Stimulated activated CD4-positive, alpha-beta T cell treated with anti-CD3 and anti-CD28 coated beads, Interleukin-12 subunit alpha, Interleukin-12 subunit beta, amount 100 ng/mL, for 24 hours (primary cell): ENCODE data around the gene SLC12A6.
"Not testable (repeated sequence)": the region's sequence is repeated elsewhere in the genome, so short reads cannot be mapped to it uniquely, and the experiment has no call there.

Source experiments
- DNase-seq, 2 experiments: peaks; one replicate each; pipeline ENCODE4 v3.0.0-alpha.2; 2020; ENCODE audit warnings: low read depth in 2 of 2

The SLC12A6 gene

DNA sequence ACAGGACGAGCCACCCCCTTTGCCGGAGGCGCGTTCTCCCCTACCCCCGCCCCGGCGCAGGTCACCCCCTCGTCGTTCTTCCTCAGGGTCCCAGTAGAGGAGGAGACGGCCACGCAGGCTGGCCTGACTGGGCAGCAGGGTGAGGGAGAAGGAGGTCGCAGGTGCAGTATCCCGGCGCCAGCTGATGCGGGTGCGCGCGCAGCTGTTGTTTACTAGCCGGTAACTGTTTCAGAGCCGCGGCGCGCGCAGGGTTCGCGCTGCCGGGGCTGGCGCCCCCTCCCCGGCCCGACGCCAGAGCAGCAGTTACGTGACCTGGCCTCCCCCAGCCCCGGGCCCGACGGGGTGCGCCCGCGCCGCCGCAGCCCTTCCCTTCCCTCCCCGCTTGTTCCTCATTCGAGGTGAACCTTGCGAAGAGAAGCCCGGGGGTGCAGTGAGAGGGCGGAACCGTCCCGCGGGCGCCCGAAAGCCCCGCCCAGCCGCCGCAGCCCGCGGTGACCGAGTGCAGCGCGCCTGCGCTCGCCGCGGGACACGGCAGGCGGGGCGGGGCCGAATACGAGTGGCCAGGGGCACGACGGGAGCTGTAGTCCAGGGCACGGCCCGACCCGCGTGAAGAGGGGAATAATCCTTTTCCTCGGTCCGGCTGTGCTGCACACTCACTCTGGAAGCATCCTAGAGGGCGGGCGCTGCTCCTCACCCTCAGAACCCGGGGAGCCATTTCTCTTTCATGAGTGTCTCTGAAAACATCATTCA, at the start of gene SLC12A6:
SLC12A6 (minus strand) TSS at position 225 of the 750 bp plus-strand sequence. CDS start 1,101 bp downstream, outside the sequence.
- DNase-seq: peak; percentile 77 to 82

DNA sequence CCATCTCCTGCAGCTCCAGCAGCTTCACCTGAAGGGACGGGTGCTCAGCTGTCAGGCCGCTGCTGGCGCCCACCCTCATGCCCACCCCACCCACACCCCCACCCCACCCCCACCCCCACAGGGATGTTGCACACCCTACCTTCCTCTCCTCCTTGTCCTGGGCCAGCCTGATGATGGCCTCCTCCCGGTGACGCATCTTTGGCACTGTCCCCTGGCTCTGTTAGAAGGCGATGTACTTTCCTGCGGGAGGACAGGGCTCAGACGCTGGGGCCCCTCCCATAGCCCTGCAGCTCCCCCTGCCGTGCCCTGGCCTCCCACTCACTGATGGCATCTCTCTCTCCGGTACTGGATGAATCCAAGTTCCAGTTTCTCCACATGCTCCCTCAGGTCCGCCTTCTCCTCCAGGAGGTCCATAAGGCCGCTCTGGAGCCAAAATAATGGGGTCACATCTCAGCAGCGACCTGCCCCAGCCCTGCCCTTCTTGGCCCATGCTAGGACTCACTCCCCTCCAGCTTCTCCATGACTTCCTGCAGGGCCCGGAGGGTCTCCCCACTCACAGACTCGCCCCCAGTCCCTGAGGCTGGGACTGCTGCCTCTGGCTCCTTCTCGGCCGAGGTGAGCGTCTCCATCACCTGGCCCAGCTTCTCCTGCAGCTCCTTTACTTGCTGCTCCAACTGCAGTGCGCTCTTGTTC, 44.4 kb upstream of the SLC12A6 start:
- not testable (repeated sequence) for DNase-seq

DNA sequence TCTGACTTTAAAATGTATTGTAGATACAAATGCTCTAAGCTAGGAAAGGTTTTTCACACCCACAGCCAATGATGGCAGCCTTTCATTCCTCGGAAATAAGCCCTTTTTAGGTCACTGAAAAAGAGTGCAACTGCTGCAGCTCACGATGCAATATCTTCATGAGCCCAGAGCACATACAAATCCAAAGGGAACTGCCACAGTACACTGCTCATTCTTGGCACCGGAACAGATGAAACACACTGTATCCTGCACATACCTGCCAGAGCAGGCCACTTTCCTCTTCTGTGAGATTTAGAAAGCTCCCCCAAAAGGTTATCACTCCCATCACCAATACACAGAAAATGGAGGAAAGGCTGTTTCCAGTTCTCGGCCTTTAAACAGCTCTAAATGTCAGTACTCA, 42.9 kb upstream of the SLC12A6 start:
- not testable (repeated sequence) for DNase-seq

DNA sequence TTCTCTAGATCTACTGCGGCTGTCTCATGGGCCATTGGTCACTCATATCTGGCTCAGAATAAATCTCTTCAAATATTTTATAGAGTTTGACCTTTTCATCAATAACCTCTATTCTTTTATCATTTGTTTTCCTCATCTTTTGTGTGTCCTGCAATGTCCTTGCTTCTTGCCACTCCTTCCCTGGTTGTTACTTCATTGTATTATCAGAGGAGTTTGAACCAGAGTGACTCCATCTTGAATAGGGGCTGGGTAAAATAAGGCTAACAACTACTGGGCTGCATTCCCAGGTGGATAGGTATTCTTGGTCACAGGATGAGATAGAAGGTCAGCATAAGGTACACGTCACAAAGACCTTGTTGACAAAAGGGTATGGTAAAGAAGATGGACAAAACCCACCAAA, 39.3 kb upstream of the SLC12A6 start:
- no peak for DNase-seq

DNA sequence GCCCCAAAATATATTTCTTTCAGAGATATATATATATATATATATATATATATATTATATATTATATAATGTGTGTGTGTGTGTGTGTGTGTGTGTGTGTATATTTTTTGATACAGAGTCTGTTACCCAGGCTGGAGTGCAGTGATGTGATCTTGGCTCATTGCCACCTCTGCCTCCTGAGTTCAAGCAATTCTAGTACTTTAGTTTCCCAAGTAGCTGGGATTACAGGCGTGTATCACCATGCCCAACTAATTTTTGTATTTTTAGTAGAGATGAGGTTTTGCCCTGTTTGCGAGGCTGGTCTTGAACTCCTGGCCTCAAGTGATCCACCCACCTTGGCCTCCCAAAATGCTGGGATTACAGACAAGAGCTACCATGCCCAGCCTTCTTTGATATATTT, 38.0 kb upstream of the SLC12A6 start:
- not testable (repeated sequence) for DNase-seq

DNA sequence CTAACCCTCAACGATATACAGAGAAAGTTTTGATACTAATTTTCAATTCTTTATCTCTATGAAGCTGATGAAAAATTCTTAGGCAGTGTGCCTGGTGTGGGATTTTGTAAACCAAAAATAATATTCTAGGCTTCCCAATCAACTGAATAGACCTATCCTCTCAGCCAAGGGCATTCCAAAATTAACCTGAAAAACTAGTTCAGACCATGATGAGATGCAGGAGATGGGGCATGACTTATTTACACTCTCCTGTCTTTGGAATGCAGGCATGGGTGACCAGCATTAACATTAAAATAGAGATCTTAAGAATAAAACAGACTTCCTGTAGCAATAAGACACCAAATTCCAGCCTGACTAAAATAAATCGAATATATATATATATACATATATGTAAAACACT, 37.2 kb upstream of the SLC12A6 start:
- no peak for DNase-seq

DNA sequence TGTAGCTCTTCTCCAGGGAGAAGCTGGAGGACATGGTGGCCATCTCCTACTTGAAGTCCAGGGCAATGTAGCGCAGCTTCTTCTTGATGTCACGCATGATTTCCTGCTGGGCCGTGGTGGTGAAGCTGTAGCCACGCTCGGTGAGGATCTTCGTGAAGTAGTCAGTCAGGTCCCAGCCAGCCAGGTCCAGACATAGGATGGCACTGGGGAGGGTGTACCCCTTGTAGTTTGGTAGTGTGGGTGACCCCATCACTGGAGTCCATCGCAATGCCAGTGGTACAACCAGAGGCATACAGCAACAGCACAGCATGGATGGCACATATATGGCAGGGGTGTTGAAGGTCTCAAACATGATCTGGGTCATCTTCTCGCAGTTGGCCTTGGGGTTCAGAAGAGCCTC, 36.4 kb upstream of the SLC12A6 start:
- DNase-seq: no peak

DNA sequence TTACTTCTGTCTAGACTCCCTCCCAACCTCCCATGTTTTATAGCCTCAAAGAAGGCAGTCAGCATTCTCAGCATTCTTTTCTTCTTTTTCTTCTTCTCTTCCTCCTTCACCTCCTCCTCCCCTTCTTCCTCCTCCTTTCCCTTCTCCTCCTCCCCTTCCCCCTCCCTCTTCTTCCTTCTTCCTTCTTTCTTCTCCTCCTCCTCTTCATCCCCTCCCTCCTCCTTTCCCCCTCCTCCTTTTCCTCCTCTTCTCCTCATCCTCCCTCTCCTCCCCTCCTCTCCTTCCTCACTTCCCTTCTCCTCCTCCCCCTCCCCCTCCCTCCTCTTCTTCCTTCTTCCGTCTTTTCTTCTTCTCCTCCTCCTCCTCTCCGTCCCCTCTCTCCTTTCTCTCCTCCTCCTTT, 33.1 kb upstream of the SLC12A6 start:
- no peak for DNase-seq

DNA sequence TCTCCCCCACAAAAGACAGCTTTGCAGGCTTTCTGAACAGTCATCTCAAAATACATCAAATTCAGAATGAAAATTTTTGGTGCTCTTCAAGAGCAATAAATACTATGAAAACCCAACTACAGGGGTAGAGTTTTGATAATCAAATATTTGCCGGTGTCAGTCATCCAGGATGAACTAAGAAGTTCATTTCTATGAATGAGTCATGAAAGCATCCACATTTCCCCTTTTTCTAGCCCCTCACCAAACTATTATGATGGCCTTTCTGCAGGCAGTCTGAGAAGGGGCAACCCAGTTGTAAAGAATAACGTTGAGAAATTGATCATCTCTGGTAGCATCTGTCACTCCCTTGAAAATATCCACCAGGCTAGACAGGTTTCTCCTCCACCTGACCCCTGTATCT, 32.5 kb upstream of the SLC12A6 start:
- no peak for DNase-seq

DNA sequence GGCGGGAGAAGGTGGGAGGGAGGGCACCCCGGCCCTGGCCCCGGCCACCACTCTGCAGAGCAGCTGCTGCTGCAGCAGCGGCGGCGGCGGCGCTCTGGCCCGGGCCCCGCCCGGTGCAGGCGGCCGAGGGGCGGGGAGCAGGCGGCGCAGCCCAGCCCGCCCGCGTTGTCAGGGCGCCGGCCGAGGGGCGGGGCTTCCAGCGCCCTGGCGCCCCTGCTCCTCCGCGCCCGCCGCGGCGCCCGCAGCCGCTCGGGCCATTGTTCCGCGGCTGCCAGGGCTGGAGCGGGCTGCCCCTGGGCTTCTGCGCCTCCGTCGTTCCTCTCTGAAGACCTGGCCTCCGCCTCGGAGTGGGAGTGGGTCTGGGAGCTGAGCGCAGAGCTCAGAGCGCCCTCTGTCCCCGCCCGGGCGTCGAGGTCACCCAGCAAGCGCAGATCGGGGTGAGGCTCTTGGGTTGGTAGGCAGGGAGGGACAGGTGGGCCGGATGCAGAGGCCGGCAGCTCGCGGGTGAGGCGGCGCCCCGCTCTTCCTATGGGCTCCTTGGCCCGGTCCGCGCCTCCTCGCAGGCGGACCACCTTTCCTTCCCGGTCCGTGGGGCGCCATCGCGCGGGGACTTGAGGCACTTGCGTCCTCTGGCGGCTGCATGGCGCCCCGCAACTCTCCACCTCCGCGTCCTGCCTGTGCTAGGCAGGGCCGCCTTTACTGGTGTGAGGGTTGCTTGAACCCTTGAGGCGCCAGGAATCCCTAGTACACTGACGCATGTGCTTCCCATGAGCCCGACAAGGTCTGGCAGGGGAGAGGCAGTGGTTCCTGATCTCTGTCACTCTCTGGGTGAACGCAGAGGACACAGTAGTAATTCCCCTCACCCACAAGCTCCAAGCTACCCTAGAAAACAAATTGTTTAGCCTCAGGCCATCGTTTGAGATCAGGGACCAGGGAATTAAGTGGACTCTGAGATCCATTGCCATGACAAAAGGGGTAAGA, 29.8 kb upstream of the SLC12A6 start, which contains the start of gene LPCAT4:
LPCAT4 (minus strand) TSS at position 96 of the 981 bp plus-strand sequence. CDS start 96 bp downstream, outside the sequence.
- DNase-seq: peak; percentile 73 to 83

DNA sequence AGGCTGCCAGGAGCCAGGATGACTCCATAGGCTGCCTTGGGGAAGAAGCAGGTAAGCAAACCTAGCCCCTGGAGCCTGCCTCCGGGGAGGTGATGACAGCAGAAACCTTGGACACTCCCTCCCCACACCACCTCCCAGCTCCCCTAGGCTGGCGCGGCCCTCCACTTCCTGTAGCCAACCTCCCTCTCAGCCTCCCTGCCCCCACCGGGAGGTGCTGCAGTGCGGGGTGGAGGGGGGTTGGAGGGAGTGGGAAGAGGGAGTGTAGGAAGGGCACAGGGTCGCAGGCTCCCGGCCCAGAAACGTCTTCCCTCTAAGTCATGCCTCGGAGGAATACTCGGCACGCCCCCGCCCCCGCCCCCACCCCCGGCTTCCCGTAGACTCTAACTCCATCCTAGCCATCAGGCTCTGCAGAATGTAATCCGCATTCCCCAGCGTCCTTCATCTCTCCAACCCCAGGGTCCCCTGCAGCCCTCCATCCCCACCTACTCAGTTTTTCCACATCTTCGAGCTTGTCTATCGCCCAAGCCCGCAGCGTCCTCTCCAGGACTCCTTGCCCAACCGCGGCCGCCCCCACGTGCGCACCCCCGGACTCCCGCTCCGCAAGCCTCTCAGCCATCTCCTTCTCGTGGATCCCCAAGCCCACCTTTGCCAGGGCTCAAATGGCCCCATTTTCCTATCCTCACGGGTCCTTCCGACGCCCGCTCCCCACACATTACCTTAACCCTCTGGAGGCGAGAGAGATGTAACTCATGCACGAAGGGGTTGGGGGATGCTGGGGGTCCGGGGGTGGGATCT, 28.9 kb upstream of the SLC12A6 start:
- DNase-seq: peak in 1 of 2 experiments; percentile 56

DNA sequence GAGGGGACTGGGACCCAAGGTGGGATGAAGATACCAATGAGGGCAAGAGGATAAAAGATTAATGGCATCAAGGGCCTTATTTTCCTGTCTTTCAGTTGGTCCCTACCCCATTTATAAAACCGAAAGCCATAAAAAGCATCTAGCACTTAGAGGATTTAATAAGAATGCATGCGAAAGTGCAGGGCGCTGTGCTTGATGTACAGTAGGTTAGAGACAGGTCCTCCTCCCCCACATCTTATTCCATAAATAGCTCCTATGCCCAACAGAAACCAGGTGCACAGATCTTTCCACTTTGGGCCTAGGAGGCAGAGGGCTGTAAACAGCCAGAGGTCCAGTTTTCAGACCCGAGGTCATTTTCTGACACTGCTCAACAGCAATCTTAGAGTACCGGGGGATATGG, 28.3 kb upstream of the SLC12A6 start:
- no peak for DNase-seq

DNA sequence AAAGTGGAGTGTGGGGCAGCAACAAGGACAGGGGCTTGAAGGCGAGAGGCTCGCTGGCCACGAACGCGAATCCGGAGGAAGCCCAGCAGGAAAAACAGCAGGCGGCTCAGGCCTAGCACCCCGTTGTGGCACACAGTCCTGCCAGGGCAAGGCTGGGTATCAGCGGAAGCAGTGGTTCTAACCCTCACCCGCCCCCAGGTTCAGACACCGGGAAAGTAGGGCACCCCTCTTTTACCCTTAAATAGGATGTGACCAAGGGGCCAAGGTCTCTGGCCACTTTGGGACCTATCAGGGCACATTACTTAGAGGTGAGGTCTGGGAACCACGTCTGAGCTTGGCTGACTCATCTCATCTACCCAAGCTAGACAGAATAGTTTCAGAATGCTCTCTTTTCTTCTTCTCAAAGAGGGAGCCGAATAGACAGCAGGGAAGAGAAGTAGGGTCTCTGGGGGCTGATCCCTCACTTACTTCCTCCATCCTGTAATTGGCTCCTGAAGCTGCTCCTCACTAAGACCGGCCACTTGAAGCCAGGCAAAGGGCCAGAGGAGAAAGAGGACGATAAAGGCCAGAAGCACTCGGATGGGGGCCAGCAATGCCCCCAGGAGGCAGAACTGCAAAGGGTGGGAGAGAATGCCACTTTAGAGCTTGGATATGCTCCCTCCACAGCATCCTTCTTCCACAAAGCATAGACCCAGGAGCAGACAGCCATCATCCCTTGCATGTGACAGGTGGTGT, 27.7 kb upstream of the SLC12A6 start:
- DNase-seq: no peak

DNA sequence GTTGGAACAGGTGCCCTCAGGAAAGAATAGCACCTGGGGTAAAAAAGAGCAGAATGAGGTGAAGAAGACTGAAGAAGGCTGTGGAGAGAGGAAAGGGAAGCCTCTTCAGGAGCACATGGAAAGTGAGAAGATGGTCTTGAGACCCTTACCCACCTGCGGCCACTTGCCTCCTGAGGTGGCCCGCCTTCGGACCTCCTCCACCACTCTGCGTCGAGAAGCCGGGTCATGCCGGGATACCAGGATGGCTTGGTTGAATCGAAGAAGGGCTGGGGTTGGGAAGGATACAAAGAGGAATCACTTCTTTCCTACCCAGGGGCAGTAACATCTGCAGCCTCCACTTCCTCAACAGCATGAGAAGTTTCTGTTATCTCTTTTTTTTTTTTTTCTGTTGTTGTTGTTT, 26.5 kb upstream of the SLC12A6 start:
- DNase-seq: no peak

DNA sequence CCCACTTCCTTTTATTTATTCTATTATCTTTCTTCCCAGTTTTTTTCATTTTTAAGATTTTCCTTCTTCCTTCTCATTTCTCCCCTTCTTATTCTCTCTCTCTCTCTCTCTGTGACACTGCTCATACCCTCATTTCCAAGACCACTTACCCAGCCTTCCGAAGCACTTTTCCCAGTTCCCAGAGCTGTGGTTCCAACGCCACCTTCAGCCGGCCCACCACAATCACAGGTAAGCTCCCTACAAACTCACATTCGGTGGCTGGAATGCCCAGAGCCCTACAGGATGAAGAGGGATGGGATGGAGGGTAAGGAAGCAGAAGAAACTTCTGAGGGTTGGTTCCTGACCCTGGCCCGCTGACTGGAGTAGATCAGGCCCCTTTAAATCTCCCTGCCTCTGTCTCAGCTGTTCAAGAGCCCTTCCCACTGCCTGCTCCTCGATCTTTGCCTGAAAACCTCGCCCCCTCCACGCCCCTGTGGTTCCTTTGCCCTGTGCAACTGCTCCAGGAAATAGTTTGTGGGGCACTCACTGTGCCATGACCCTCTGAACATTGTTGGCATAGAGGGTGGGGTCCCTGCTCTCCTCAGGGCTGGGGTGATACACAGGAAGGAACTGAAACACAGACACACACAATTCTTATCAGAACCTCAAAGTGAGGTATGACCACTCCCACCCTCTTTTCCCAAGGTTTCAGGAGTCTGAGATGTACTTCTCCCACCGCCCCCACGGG, 24.6 kb upstream of the SLC12A6 start:
- DNase-seq: no peak

DNA sequence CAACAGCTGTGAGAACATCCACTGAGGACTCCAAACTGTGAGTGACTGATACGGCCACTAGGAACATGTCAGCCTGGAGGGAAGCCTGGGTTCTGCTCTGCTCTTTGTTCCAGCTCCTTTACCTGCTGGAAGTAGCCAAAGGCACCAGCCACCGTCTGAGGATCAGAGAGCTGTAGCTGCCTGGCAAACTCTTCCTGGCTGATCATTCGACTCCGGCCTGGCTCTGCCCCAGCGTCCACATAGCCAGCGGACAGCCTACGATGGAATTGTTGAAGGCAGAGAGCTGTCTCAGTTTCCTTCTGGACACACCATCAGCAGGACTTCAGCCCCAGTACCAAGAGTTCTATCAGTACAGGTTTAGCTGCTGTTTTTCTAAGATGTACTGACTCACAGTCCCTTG, 23.7 kb upstream of the SLC12A6 start:
- DNase-seq: no peak

DNA sequence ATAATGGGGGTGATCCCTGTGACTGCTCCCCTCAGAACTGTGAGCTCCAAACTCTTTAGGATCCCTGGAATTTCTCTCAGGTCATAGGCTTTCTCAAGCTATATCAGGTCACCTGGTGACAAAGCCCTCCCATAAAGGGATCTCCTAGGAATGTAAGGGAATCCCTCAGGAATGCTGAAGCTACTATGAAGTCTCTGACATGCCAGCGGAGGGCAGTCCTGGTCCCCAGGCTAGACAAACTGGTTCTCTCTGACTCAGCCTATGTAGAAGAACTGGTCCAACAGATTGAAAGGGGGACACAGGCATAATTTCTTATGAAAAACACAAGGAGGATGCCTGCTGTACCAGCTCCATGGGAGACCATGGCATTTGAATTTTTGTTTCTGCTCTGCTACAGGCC, 22.7 kb upstream of the SLC12A6 start:
- no peak for DNase-seq

DNA sequence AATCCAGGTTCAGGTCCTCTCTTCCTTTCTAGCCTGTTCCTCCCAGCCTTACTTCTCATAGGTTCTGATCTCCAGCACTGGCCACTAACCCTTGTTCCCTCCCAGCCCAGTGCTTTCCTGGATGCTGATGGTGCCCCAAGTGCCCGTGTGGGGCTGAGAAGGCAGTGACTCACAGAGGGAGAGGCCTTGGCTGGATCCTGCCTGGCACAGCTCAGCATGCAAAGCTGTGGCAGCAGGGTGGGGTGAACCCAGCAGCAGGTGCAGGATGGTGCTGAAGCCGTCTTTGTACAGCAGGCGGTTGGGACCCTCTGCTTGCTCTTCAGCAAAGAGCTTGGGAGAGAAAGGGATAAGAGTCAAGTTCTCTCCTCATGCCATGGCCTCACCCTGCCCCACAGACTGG, 21.8 kb upstream of the SLC12A6 start:
- no peak for DNase-seq

DNA sequence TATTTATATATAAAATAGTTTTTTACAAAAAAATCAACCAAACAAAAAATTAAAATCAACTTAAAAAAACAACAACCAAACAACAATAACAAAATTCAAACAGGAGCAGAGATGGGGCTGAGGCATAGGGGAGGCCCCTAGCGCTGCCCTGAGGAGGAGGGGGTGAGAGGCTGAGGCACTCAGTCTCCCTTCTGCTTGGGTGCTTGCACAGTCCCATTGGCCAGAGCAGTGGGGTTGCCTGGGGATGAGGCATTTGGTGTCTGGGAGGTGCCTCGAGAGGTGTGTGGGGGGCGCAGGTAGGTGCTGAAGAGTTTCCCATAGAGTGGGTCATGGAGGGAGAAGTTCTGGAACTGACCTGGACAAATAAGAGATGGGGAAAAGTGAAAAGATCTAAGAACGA, 21.4 kb upstream of the SLC12A6 start:
- DNase-seq: no peak

DNA sequence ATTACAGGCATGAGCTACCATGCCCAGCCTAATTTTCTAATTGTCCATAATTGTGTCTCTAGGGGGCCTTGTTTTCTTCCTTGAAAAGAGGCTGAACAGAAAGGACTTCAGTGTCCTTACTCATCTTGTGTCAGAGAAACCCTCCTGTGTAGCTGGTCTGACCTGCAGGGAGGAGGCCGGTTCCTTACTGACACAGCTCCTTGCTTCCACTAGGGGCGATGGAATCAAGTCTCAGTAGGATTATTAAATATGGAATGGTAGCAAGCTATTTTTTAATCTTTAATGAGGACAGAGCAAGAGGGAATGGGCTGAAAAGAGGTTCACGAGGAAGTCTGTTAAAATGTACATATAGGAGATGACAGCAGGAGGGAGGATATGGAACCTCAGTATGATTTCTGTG, 20.8 kb upstream of the SLC12A6 start:
- DNase-seq: no peak
